ENCODE measurements around the gene NRL.

DNA sequence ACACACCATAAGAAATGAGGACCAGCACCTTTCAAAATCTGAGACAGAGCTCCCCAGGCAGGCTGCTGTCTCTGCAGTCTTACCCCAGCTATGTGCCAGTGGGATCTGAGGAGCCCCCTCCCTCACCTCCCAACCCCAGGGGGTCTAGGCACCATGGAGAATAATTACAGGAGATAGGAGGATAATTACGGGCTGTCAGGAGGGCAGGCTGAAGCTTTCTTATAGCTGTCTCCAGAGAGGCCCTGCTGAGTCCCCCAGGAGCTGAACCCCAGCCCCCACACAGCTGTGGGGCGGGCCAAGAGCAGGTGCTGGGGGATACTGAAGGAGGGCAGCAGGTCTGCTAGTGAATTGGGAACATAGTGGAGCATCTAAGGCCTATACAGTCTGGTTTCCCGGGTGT is 36.6 kb downstream of the NRL start:
- TF ChIP-seq, protein P1, sequence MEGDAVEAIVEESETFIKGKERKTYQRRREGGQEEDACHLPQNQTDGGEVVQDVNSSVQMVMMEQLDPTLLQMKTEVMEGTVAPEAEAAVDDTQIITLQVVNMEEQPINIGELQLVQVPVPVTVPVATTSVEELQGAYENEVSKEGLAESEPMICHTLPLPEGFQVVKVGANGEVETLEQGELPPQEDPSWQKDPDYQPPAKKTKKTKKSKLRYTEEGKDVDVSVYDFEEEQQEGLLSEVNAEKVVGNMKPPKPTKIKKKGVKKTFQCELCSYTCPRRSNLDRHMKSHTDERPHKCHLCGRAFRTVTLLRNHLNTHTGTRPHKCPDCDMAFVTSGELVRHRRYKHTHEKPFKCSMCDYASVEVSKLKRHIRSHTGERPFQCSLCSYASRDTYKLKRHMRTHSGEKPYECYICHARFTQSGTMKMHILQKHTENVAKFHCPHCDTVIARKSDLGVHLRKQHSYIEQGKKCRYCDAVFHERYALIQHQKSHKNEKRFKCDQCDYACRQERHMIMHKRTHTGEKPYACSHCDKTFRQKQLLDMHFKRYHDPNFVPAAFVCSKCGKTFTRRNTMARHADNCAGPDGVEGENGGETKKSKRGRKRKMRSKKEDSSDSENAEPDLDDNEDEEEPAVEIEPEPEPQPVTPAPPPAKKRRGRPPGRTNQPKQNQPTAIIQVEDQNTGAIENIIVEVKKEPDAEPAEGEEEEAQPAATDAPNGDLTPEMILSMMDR (IDR thresholded peaks at IDR 0.05; ENCODE audit: insufficient read depth, low read depth, low read length), result no peak
- TF ChIP-seq EZH2 (IDR thresholded peaks at IDR 0.05; ENCODE audit: insufficient read depth, low read length), result no peak
